HG03039 (cell line): ENCODE measurements around the gene MARF1.
"Not testable (repeated sequence)": the region's sequence is repeated elsewhere in the genome, so short reads cannot be mapped to it uniquely, and the experiment has no call there.

ENCODE experiments used
- ATAC-seq: cut with Tn5 transposase; IDR thresholded peaks from one replicate; pipeline ENCODE4 v1.9.1; 2021; ENCODE audit warnings: mild to moderate bottlenecking, moderate library complexity; ENCODE audit not compliant: unreplicated experiment

Gene MARF1

DNA sequence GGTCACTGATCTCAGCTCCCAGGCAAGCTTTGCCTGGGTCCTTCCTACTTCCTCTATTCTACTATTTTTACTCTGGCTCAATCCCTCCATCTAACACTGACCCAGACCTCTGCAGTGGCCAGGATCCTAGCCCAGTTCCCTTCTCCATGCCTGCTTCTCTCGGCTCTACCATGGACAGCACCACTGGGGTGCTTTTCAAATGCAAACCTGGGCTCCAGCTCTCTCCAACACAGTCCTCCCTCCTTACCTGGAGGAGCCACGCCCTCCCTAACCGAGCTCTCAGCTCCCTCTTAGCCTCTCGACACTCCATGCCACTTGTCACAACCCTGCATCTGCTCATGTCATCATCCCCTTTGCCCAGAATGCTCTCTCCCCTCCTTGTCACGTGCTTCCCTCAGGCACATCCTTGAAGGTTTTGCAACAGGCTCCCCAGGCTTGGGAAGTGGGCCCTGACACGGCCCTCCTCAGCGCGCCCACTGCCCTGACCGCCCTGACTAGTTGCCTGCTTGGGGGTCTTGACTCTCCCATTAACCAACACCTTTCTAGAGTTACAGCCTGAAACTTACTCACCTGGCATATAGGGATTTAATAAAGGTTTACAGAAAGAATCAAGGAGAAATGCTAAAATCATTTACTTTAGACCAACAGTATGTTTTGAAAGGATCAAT, 41.6 kb downstream of the MARF1 start:
- no peak for ATAC-seq

DNA sequence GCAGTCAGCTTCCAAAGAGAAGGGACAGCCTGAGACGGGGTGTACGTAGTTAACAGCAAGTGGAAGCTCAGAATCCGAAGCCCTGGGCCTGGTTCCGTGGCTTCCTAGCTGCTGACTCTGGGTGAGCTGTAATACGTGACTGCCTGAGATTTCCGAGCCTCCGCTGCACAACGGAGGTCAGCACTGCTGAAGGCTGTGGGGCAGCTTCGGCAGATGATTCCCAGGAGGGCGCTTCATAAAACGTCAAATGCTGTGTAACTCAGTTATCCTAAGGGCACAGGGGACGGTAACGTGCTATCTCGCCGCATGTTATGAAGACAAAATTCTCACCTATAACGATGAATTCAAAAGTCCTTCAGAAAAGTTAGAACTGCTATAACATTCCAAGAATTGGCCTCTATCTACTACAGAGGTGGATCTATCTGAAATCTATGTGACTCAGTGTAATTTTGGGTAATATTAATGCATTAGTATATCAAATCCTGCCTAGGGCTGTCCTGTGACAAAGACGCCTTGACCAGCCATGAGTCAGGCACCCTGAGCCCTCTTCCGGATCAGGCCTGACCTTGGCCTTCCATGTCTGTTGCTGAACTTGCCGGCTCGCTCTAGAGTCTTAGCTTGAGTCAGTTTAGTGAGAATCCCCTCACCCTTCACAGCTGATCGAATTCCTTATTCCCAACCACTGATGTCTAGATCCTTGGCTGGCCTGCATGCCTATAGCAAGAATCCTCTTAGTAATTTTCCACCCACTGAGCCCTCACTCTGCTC, 43.5 kb downstream of the MARF1 start:
- no peak for ATAC-seq

DNA sequence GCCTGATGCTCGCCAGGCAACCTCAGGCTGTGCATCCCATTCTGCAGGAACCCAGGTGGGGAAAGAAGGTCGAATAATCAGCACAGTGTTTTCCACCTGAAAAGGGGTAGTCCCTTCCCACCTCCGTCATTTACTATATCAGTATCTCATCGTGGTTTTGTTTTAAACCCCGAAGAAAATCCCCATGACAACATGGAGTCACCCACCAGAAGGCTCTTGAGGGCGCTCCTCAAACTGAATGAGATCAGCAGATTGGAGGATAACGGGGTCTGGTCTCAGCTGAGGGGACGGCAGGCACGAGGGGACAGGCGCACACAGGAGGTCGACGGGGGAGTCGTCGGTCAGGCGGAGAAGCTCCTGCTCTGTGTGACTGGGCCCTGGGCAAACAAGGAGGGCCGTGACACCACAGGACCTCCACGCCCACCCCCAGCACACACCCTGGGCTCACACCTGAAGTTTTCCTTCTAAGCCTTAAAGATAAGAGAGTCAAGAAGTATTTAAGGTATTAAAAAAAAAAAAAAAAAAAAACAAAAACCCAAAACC, 44.2 kb downstream of the MARF1 start:
- no peak for ATAC-seq

DNA sequence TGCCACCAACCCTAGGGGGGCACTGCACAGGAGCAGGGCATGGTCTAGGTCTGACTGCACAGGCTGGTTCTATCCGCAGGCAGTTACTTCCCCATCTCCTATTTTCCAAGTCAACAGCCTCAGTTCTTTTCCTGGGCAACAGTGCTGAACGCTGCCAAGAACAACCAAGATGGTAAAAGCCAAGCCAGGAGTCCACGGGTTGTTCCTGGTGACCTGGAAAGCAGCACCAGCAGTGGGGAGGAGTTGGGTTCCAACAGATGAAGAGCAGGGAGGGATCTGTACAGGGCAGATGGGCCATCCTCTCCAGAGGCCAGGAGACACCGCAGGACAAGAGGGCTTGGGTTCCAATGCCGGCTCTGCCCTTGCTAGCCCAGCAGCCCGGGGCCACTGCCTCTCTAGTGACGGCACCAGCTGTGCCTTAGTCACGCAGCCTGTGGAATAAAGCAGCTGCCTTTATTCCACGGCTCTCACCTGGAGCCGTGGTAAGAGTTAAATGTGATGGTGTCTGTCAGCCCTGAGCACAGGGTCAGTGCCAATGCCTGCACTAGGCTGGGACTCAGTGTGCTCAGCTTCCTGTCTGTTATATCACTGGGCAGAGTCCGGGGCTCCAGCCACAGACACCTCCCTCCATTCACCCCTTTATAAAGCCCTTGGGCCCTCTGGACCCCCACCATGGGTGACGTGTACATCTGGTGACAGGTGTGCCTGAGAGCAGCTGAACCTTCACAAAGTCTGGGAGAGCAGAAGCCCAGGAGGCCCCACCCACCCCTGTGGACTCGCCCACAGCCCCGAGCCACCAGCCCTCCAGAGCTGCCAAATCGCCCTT, 44.9 kb downstream of the MARF1 start:
- no peak for ATAC-seq

DNA sequence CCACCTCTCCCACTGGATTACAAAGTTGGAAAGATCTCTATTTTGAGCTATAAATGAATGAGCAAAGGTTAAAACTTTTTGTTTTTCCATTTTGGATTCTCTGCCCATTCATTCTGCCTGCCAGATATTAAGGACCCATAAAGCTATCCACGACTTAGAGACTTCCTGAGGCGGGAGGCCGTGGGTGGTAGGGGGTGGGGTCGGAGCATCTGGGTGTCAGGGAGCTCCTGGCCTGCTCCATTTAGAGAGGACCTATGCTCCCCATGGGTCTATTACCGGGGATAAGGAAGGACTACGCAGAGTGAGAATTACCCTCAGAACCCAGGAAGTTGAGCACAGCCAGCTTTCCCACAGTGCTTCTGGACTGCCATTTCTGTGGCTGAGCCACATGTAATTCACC, 45.8 kb downstream of the MARF1 start:
- no peak for ATAC-seq

DNA sequence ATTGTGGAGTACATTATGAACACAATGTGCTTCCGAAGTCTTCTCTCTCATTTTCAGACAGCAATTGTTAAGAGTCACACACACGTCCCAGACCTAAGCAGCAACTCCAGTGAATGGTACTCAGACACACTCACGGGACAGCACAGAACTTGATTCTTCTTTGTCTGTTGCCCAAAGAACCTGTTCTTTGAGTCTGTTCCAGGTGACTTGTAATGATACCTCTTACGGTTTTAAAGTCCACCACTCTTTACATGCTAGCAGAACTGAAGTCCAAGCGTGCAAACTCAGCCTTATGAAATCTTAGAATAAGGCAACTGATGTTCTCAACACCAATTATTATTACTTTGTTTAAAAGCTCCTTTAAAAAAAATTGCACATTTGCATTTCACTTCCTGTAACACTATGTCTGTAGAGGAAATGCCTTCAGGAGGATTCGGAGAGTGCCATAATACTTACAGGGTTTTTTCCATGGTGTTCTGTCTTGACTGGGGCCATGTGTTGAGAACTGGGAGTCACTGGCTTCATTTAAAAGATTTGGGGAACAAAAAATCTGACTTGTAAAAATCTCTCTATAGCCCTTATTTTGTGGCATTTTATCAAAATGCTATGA, 48.1 kb downstream of the MARF1 start:
- no peak for ATAC-seq

DNA sequence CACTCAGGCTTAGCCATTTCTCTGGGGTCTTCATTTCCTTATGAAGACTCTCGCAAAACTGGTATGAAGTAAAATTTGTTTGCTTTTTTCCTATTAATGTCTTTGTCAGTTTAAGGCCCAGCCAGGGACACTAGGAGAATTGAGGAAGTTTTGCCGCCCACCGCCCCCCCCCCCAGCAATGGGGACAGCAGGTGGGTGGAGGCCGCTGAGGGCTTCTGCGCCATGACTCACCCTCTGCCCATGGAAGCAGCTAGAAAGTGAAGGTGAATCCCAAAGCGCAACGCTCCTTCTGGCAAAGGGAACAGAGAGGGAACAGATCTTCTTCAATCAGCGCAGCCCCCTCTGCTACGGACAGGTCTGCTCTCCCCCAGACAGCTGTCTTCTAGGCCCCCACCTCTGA, 49.7 kb downstream of the MARF1 start:
- no peak for ATAC-seq

DNA sequence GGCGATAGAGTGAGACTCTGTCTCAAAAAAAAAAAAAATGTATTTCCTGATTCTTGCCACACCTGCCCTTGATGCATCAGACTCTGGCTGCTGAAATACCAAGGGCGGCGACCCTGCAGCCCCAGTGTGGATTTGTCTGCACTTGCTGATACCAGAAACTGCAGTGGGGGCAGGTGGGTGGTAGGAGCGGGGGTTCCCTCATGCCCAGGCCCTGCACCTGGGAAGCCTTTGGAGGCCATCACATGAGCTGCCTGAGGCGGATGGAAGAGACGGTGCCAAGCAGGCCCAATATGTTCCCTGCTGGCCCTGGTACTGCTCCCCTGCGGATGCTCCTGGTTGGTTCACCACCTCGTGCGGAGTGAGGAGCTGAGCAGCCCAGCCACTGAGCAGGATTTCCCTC, 50.6 kb downstream of the MARF1 start:
- no peak for ATAC-seq

DNA sequence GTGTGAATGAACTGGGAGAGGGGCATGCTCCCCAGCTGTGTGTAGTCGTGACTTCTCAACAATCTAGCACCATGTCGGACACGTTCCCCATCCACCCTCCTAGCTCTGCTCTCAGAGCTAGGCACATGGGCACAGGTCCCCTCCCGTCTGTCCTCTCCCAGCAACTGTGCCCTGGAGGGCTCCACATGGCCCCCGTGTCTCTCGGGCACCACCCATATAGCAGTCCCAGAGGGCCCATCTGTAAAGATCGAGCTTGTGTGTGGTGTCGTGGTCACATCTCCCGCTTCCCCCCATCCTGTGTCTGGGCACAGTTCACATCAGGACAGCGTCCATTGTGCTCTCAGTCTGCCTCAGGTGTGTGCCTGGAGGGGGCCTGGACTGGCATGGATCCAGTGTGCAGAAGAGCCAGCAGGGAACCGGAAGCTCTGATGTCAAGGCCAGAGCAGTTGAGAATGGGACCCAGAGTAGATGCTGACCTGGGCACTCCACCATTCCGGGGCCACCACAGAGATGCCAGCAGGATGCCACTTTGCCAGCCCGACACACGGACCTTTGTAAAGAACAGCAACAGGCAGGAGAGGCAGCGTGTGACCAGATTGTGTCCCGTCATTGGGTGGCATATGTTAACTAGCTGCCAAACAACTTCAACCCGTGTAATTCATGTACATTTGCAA, 55.7 kb downstream of the MARF1 start:
- ATAC-seq: no peak

DNA sequence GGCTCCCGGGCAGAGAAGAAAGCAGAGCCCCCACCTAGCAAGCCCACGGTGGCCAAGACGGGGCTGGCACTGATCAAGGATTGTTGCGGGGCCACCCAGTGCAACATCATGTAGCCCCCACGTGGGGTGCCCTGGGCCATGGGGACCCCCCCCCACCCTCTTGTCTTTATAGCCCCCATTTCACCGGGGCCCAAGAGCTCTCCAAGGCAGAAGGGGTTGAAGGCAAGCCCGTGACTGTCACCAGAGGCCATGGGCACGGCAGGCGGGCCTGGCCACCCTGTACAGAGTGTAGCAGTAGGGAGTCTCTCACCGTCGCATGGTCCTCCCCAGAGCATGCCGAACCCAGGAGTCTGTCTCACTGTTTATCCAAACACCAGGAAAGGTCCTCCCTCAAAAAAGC, 56.2 kb downstream of the MARF1 start:
- no peak for ATAC-seq

DNA sequence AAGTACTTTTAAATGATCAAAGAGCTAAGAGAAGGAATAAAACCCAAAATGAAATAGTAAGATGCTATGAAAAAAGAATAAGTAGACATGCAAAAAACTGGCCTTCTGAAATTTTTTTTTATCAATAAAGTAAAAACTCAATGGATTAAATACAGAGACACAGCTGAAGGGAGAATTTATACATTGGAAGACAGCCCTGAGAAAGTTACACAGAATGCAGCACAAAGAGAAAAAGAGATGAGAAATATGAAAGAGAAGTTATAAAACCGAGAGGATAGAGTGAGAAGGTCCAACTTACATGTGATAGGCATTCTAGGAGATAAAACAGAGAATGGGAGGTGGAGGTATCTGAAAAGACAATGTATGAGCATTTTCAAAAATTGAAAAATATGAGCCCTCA, 57.0 kb downstream of the MARF1 start:
- no peak for ATAC-seq

DNA sequence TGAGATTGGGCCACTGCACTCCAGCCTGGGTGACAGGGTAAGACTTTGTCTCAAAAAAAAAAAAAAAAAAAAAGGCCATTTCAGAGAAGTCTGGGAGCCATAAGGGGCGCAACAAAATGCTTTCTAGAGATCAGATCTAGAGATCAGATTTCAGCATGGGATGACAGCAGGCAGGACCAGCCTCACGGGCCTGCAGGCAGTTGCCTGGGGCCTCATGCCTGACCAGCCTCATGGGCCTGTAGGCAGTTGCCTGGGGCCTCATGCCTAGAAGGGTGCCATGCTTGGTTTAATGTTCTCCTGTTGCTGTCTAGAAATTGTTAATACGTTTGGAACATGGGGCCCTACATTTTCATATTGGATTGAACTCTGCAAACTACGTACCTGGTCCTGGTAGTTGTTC, 59.4 kb downstream of the MARF1 start:
- ATAC-seq: no peak

DNA sequence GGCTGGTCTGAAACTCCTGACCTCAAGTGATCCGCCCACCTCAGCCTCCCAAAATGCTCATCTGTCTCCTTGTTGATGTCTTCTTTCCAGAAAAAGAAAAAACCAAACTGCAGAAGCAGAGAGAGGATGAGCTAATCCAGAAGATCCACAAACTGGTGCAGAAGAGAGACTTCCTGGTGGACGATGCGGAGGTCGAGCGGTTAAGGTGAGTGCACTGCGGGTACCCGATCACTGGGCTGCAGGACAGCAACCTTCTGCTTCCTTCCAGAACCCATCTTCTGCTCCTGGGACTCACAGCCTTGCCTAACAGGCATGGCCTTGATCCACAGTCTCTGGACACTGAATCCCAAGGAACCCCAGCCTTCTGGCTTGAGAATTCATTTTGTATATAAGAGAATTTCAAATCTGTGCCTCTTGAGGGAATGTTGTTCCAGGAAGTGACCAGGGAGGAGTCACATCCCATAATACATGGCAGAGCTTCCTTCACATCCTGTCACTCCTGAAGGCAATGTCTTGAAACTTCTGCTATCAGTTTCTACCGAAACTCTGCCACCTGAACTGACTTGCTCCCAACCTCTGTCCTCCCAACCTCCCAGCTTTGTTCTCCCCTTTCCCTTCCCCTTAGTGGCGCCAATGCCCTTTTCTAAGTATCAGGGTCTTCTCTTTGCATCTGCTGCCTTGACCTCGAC, 61.7 kb downstream of the MARF1 start:
- no peak for ATAC-seq

DNA sequence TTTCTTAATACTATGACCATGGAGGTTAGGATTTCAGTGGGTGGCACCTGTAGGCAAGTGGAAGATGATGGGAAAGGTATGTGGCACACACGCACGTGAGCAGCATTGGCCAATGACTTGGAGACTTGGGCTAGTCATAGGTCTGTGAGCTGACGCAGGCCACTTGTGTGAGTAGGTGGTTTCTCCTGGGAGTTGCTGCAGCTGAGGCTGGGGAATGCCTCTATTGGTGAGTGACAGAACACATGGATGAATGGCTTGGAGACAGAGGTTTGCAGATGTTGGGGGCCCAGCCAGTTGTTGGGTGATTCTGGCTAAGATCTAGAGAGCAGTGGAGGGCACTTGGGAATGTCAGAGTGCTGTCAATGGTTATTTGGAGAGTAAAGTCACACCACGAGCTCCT, 64.1 kb downstream of the MARF1 start:
- no peak for ATAC-seq

DNA sequence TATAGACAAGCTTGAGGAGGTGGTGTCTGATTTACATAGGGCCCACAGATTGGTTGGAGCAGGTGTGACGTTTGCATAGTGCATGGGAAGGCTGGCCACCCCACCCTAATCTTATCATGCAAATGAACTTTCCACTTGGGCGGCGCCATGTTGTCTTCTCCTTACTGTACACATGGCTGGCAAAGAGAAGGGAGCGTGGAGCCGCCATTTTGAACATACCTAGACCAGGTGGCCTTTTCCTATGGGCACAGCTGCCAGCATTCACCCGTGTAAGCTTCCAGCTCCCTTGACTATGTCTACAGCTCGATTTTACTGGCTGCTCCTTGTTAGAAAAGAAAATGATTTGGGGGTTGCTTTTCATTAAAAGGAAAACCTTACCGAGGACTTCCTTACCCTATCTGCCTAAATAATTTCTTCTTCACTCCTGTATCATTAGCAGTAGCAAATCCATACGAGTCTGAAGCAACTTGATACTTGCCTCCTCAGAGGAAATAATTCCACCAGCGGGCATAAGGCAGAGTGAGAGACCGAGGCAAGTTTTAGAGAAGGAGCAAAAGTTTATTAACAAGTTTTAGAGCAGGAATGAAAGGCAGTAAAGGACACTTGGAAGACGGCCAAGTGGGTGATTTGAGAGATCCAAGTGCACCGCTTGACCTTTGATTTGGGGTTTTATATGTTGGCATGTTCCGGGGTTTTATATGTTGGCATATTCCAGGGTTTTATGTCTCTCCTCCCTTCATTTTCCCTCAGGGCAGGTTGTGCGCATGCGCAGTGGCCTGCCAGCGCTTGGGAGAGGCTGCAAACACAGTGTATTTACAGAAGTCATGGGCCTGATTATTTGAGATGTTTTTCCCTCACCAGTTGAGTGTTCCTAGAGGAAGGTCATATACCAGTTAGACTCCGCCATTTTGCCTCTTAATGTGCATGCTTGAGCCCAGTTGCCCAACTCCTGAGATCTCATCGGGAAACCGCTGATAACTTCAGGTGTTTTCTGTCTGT, 65.7 kb downstream of the MARF1 start:
- no peak for ATAC-seq

DNA sequence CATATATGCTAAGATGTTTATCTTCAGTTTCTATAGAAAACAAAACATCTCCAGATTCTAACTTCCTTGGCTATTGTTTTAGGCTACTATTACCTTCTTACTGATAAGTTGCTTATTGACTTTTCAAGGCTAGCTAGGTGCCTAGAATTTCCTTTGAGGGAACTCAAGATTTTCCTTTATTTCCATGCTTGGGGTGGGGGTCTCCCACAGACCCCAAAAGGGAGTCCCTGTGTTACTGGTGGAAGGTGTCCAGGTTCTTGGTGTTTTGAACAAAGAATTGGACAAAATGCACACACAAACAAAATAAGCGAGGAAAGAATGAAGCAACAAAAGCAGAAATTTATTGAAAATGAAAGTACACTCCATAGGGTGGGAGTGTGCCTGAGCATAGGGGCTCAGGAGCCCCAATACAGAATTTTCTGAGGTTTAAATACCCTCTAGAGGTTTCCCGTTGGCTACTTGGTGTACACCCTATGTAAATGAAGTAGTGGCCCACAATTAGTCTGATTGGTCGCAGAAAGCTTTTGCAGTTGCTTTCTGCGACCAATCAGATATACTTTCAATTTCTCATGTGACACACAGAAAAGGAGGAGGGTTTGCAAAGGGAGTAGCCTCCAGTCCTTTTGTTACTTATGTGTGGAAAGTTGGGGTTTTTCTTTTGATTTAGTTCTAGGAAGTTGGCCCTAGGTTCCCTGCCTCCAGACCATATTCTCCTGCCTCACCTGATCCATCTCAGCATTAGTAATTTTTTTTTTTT, 67.5 kb downstream of the MARF1 start:
- ATAC-seq: no peak

DNA sequence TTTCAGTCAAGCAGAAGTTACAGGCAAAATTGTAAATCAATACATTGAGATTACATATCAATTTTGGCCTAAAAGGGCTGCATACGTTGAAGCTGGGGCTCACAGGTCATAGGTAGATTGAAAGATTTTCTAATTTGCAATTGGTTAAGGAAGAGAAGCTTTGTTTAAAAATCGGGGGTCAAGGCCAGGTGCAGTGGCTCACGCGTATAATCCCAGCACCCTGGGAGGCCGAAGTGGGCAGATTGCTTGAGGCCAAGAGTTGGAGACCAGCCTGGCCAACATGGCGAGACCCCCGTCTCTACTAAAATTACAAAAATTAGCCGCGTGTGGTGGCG, 68.4 kb downstream of the MARF1 start:
- ATAC-seq: no peak

DNA sequence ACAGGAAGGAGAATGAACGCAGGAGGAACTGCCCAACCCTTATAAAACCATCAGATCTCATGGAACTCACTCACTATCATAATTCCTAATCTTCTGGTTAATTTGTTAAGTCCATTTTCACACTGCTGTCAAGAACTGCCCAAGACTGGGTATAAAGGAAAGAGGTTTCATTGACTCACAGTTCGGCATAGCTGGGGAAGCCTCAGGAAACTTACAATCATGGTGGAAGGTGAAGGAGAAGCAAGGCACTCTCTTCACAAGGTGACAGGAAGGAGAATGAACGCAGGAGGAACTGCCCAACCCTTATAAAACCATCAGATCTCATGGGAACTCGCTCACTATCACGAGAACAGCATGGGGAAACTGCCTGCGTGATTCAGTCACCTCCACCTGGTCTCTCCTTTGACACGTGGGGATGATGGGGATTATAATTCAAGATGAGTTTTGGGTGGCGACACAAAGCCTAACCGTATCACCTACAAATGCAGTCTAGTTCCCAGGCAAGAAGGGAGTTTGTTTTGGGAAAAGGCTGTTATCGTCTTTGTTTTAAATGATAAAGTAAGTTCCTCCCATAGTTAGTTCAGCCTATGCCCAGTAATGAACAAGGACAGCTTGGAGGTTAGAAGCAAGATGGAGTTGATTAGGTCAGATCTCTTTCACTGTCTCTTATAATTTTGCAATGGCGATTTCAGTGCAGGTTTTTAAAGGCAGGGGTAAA, 68.9 kb downstream of the MARF1 start:
- ATAC-seq: not testable (repeated sequence)
